A549 (cell line): ENCODE results near the gene MYO1B.

Experiments used
- PBX3 ChIP-seq: IDR thresholded peaks from 2 replicates; pipeline ENCODE4 v1.6.1; 2012
- POLR2A ChIP-seq: IDR thresholded peaks from 2 replicates; pipeline ENCODE4 v1.6.1; 2012; ENCODE audit warnings: mild to moderate bottlenecking, low read length
- TF ChIP-seq, protein P1 (sequence below): fragments of >200 bp; sonication (Bioruptor Twin); formaldehyde crosslinking; IDR thresholded peaks from 3 replicates; pipeline ENCODE4 v1.5.1; 2016

DNA sequence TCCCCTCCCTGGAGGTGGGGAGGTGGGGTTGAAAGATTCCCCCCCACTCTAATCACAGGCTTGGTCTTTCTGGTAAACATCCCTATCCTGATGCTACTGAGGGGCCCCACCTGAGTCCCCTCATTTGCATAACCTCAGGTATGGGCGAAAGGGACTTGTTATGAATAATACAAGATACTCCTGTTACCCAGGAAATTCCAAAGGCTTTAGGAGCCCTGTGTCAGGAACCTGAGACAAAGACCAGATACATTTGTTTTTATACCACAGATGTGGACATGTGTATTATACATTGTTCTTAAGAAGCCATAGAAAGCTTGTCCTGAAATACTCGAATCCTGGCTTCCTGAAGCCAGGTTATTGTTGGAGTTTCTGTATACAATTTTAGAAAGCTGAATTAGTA lies 62.8 kb downstream of the MYO1B start:
- TF ChIP-seq PBX3, result no peak
- TF ChIP-seq, protein P1, sequence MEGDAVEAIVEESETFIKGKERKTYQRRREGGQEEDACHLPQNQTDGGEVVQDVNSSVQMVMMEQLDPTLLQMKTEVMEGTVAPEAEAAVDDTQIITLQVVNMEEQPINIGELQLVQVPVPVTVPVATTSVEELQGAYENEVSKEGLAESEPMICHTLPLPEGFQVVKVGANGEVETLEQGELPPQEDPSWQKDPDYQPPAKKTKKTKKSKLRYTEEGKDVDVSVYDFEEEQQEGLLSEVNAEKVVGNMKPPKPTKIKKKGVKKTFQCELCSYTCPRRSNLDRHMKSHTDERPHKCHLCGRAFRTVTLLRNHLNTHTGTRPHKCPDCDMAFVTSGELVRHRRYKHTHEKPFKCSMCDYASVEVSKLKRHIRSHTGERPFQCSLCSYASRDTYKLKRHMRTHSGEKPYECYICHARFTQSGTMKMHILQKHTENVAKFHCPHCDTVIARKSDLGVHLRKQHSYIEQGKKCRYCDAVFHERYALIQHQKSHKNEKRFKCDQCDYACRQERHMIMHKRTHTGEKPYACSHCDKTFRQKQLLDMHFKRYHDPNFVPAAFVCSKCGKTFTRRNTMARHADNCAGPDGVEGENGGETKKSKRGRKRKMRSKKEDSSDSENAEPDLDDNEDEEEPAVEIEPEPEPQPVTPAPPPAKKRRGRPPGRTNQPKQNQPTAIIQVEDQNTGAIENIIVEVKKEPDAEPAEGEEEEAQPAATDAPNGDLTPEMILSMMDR, result no peak
- TF ChIP-seq POLR2A, result no peak
